Limb (tissue), 2 donors: ENCODE measurements around the gene EIF3F.

Source experiments
- DNase-seq, 2 donors: peaks; one replicate each; pipeline ENCODE4 v3.0.0-alpha.2; 2016; ENCODE audit errors: extremely low spot score in 2 of 2

The EIF3F gene, protein sequence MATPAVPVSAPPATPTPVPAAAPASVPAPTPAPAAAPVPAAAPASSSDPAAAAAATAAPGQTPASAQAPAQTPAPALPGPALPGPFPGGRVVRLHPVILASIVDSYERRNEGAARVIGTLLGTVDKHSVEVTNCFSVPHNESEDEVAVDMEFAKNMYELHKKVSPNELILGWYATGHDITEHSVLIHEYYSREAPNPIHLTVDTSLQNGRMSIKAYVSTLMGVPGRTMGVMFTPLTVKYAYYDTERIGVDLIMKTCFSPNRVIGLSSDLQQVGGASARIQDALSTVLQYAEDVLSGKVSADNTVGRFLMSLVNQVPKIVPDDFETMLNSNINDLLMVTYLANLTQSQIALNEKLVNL

DNA sequence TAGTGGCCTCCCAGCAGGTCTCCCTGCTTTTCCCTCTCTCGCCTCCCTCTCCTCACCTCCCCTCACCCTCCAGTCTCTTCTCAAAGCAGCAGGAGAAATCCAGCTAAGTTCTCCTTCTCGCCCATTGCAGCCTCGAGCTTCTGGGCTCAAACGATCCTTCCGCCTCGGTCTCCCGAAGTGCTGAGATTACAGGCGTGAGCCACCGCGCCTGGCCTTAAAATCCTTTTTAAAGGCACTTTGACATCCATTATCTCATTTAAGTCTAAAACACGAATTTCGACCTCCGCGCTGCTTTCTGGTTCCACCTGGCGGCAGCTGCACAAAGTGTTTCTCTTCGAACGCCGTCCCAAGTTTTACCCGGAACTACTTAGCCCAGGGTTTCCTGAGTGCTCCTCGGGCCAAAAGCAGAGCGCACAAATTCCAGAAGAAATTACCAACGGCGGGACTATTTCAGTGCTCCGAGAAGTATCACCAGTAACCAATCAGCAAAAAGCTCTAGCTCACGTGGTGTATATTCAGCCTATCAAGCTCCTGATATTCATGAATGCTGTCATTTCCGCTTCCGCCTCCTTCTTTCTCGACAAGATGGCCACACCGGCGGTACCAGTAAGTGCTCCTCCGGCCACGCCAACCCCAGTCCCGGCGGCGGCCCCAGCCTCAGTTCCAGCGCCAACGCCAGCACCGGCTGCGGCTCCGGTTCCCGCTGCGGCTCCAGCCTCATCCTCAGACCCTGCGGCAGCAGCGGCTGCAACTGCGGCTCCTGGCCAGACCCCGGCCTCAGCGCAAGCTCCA lies at the start of gene EIF3F:
TSS of gene EIF3F (plus strand) at position 570 of the 792 bp plus-strand sequence. CDS start at position 586, 16 bp downstream.
- DNase-seq, result peak; percentile 92 to 100

DNA sequence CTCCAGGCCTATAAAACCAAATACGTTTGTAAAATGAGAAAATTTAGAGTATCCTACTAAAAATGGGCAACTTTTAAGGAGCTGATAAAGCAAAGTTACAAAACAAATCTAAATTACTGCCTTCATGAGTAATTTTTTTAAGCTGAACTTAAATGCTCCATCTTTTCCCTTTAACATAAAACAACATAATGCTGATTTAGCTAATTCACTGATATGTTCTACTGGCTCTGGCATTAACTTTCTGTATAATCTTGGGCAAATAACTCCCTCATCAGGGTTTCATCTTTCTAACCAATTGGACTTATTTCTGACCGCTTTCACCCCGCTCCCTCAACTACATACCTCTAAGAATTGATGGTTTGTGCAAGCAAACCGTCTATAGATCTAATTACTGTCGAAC lies 46.0 kb upstream of the EIF3F start:
- DNase-seq, result no peak

DNA sequence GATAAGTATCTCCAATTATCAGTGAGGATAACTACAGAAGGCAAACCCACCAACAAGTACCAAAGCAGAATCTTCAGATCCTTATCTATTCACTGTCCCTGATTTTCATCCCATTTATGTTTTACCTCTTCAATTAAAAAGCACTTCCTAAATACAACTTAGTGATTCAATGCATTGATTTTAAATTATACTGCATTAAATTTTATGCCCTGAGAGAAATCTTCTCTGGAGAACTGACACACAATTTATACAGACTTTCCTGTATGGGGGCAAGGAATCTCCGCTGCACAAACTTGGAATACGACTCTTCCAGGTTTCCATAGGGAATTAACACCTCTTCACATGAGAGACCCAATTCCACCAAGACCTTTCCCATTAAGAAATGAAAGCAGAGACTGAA lies 45.5 kb upstream of the EIF3F start, which contains the start of gene OR10A3:
TSS of gene OR10A3 (minus strand) at position 101 of the 400 bp plus-strand sequence. CDS start 2,188 bp downstream, outside the sequence.
- no peak for DNase-seq

DNA sequence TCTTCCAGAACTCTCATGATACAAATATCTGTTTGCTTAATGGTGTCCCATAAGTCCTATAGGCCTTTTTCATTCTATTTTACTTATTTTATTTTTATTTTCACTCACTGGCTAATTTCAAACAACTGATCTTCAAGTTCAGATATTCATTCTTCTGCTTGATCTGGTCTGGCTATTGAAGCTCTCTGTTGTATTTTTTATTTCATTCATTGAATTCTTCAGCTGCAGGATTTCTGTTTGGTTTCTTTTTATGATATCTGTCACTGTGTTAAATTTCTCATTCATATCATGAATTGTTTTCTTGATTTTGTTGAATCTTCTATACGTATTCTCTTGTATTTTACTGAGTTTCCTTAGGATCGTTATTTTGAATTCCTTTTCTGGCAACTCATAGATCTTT lies 43.0 kb upstream of the EIF3F start:
- DNase-seq, result no peak

DNA sequence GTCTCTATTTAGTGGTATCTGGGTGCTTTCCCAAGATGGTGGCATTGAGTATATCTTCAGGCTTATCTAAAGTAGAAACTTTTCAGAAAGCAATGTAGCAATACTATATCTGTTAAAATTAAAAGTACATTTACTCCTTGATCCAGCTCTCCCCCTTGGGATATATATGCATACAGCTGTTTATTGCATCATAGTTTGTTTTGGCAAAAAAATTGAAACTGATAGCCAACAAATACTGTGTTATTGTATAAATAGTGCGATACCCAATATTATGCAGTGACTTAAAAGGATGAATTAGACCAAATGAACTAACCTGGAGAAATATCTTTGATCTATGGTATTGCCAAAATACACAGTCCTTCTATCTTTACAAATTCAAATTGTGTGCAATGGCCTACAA lies 37.2 kb upstream of the EIF3F start:
- no peak for DNase-seq

DNA sequence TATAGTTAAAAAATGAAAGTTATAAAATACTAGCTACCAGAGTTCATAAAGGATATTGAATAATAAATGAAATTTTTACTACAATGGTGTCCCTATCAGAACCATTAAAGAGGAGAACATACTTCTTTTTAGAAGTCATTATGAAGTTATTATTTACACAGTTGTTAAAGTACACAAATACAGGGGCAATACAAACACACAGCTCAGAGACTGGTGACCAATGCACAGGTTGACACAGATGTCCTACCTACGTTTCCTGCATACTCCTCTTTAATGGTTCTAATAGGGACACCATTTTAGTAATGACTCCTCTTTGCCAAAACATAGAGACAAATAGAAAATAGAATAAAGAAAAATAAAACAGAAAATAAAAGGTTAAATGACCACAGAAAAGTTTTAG lies 31.9 kb upstream of the EIF3F start:
- DNase-seq, result no peak

DNA sequence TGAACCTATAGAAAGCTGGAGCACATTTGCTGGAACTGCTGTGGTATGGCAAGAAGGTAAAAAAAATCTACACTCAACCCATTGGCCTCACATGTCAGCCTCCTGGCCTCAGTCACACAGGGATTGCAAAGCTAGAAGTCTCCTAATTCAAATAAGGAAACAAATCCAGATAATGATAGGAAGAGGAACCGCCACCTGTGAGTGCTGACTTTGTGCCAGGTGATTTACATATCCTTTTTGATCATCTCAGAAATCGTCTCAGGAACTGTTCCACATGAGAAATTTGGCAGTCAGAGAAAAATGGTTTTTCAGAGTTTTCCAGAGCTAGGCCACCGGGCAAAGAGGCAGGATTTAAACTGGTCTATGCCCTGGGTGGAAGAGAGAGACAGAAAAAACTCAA lies 22.9 kb upstream of the EIF3F start:
- no peak for DNase-seq

DNA sequence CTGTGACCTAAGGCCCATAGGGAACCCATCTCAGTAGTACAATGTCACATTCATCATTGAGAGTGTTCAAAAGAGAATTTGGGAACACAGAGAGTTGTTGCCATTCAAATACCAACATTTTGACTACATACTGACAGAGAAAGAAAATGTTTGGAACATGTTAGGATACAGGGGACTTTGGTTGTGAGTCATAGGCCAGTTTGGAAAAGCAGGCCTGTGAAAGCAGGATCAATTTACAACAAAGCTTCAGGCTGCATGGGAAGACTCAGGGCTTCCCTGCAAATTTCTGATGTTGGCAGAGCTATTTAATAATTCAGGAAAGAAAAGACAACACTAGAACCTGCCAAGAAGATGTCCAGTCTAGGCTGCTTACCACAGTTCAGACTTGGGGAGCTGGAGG lies 22.3 kb upstream of the EIF3F start:
- DNase-seq, result no peak

DNA sequence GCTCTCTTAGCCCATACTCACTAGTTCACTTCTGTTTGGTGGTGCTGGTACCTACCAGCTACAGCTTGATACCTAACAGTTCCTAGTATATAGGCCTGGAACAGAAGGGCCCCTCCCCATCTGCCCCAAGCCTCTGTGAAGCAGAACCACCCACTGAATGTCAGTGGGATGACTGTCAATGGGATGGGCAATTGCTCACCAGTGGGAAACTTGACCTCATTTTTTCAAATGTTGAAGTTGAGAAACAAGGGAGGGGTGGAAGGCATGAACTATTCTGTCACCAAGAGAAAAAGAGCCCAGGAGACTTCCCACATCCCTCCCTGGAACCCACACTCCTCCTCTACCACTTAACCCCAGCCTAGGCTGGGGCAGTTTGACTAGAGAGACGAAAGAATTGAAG lies 21.8 kb upstream of the EIF3F start, which contains the start of gene NLRP10:
TSS of gene NLRP10 (minus strand) at position 62 of the 400 bp plus-strand sequence. CDS start 1,952 bp downstream, outside the sequence.
- DNase-seq, result no peak

DNA sequence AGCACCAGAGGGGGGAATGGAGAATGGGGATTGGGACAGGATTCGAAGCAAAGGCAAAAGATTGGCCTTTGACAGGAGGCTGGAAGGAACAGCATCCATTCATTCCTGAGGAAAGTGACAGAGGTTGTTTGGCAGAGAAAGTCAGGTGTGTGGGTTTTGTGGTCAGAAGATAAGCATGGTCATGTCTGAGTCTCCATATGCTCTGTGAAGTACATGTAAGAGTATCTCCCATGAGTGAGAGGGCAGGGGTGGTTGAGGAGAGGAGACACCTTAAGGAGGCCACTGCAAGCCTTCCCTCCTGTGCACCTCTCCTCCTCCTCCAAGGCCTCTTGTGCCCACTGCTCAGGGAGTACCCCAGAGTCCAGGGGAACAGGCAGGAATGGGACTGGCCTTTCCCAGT lies 20.0 kb upstream of the EIF3F start:
- DNase-seq, result no peak

DNA sequence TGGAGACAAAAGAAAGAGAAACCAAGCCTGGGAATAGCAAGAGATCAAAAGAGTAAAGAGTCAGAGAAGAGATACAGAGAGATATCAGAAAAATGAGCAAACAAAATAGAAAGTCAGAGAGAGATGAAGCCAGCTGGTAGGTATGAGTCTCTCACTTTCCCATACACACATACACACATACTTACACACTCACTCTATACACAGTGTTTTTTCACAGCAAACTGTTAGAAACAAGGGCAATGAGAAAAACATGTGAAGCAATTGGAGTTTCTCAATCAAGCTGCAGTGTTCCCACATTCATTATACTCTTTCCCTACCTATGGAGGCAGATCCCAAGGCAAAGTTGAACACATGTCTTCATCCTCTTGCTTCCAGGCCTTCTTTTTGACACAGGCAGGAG lies 19.3 kb upstream of the EIF3F start:
- no peak for DNase-seq

DNA sequence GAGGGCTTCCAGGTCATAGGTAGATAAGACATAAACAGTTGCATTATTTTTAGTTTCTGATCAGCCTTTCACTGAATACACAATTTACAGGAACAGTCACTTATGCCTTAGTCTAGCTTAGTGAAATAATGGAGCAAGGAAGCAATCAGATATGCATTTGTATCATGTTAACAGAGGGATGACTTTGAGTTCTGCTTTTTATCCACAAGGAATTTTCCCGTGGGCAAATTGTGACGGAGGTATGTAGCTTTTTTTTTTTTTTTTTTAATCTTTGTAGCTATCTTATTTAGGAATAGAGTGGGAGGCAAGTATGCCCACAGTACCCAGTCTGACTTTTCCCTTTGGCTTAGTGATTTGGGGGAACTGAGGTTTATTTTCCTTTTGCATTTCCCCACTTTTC lies 18.5 kb upstream of the EIF3F start:
- no peak for DNase-seq

DNA sequence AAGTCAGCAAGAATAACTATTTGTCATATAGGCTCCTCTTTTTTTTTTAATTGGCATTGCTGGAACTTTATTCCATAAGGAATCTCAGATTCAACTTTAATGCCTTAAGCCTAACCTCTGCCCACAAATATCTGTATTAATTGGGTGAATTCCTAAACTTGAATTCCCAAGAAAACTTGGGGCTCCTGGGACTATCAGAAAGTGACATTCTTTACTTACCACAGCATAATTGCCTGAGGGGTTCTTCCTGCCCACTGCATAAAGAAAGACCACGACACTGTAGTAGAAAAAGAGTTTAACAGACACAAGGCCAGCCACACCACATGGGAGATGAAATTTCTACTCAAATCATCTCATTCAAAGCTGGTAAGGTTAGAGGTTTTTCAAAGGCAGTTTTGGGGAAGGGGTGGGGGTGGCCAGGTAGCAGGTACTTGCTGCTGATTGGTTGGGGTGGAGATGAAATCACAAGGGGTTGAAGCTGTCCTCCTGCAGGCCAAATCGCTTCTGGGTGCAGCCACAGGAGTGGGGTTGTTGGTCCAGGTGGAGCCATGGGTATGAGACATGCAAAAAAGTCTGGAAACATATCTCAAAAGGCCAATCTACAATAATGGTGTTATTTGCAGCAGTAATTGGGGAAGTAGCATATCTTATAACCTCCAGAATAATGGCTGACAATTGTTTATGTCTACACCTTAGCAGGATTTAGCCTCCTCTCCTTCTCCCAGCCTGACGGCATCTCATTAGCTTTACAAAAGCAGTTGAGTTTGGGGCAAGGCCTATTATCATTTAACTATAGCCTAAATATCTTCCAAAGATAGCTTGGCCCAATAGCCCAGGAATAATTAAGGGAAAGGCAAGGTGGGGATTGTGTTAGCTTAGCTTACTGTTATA lies 17.1 kb upstream of the EIF3F start:
- DNase-seq, result no peak

DNA sequence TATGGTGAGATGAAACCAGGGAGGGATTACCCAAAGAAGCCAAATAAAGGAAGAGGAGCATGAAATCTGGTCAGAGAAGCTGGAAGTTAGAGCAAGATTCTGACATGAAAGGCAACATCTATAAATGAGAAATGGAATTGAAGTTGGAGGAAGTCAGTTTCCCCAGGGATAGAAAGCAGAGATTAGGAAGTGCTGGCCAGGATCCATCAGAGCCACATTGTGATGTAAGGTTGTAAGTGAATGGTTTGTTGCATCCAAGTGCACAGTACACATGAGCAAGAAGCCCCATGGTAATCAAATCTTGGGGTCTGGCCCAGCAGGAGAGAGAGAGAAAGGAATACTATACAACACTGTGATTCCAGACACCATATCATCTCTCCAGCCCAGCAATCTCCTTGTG lies 15.3 kb upstream of the EIF3F start:
- DNase-seq, result no peak

DNA sequence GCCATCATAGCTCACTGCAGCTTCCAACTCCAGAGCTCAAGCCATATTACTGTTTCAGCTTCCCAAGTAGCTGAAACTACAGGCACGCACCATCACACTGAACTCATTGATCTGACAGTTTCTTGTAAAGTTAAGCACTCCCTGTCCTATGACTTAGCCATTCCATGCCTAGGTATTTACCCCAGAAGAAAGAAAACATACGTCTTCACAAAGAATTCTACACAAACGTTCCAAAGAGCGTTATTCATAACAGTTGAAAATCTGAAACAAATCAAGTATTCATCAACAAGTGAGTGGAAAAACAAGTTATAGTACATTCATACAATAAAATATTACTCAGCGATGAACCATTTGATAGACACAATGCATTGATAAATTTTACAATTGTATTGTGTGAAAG lies 14.1 kb upstream of the EIF3F start:
- DNase-seq, result no peak

DNA sequence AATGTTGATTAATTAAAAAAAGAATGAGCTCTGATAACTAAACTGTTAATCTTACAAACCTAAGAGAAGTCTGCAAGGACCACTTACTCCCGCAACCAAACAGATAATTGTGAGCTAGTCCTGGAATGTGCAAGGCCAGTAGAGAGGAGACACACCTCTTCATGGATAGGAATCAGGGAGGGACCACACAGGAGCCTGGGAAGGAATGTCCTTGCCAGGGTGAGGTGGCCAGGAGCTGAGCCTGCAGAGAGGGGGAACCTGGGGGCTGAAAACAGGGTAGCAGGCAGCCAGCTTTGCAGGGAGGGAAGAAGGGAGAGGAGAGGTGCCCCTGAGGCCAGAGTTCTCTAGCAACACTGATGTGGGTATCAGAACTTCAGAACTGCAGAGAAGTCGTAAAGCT lies 12.5 kb upstream of the EIF3F start:
- DNase-seq, result no peak

DNA sequence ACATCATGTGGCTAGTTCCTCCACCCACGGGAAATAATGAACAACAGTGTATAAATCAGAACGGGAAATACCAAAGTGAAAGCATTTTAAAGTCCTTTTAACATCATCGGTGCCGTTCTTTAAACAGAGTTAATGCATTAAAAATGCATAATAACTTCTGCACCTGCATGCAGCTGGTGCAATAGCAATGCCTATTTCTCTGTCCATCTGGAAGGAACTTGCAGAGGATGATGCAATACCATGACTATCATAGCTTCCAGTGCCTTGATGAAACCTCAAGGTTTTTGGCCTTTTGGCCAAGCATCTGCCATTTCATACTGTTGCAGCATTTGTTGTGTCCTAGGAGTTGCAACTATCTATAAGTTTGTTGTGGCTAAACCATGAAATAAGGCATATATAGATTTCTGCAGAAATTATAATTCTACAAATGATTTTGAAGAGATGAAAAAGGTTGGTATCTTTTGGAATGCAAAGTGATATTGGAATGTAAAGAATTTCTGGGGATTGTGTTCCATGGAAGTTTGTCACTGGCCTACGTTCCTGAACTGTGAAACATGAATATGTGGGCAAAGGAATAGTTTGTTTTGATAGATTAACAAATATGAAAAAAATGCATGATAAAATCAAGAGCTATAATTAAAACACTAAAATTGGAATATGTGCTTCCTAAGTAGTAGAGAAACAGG lies 9.8 kb upstream of the EIF3F start:
- DNase-seq, result no peak

DNA sequence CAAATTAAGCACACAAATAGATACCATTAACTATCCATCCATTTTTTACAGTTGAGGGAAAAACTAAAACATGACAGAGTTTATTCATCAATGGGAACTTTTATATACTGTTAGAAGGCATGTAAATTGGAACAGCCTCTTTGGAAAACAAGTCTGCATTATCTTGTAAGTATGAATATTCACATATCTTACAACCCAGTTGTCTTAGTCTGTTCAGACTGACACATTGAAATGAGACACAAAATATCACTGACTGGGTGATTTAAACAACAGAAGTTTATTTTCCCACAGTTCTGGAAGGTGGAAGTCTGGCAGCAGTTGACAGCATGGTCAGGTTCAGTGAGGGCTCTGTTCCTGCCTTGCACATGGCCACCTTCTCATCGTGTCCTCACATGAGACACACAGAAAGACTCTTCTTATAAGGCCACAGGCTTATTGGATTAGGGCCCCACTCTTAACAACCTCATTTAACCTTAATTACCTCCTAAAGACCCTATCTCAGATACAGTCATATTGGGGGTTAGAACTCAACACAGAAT lies 5.4 kb upstream of the EIF3F start:
- DNase-seq, result no peak

DNA sequence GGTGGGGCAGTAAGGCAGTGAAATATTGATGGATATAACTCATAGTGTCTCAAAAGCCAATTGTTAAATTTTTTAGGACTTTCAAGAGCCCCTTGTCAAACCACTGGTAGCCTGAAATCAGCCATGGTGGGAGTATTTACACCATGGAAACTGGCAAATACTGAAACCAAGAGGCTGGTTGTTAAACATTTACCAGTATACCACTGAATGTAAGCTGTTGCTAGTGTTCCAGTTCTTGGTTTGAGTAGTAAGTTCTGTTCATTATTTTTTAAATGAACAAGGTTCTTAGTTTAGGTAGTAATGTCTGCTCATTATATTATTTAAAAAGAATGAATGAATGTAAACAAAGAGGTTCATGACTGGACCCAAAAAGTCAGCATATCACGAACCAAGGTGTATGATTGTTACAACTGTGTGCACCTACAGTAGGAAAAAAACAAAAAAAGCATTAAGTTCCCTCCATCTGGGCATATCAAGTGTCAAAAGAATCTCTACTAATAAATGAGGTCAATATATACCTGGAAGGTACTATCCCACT lies 4.5 kb upstream of the EIF3F start:
- DNase-seq, result no peak

DNA sequence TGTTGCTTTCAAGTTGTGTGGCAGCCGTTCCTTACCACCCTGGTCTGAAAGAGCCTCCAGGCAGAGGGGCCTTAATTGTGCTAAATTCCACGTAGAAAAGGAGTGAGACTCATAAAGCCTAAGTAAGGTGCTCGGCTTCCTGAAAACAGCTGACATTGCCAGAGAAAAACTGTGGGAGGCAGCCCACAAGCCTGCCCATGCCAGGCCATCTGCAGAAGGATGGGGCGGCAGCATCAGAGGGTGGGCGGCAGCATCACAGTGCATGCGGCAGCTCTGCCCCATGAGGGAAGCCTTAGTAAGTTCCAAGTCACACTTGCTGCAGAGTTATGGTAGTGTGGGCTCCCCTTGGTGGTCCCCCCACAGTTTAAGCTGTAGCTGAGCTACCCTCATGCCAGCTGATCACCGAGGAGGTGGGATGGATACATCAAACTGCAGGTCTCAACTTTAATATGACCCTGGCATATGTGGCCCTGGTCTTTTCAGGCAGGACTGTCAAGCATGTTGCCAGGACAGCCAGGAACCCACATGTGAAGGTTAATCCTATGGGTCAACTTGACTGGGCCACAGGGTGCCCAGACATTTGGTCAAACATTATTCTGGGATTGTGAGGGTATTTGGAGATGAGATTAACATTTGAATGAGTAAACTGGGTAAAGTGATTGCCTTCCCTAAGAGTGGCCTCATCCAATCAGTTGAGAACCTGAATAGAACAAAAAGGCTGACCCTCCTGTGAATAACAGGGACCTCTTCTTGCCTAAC lies 3.1 kb upstream of the EIF3F start:
- no peak for DNase-seq
